Ascending aorta (tissue), 2 donors: ENCODE data around the gene VWDE. TPM values are rescaled to one million over a fixed set of nuclear protein-coding genes. Genes with fewer than 3 reads are reported as not detected.
"Not testable (repeated sequence)": the region's sequence is repeated elsewhere in the genome, so short reads cannot be mapped to it uniquely, and the experiment has no call there.

Experiments
- DNase-seq, 2 donors: peaks; one replicate each; pipeline ENCODE4 v3.0.0-alpha.2; 2019; ENCODE audit warnings: low spot score in 2 of 2
- H3K27ac ChIP-seq, 2 donors: fragments of 200-600 bp; sonication (generic); one replicate each; pipeline ENCODE4 v1.5.1; 2016 to 2017; ENCODE audit warnings: mild to moderate bottlenecking in 1 of 2
- H3K27me3 ChIP-seq: fragments of 200-600 bp; sonication (generic); one replicate; pipeline ENCODE4 v1.5.1; 2017
- H3K36me3 ChIP-seq, 2 donors: fragments of 200-600 bp; sonication (generic); one replicate each; pipeline ENCODE4 v1.5.1; 2016
- H3K4me1 ChIP-seq, 2 donors: fragments of 200-600 bp; sonication (generic); one replicate each; pipeline ENCODE4 v1.5.1; 2016 to 2017; ENCODE audit warnings: mild to moderate bottlenecking in 1 of 2
- H3K4me3 ChIP-seq, 2 donors: fragments of 200-600 bp; sonication (generic); one replicate each; pipeline ENCODE4 v1.5.1; 2016 to 2017; ENCODE audit warnings: mild to moderate bottlenecking in 1 of 2
- H3K9me3 ChIP-seq, 2 donors: fragments of 200-600 bp; sonication (generic); one replicate each; pipeline ENCODE4 v1.5.1; 2016
- CTCF ChIP-seq, 3 experiments: fragments of 200-600 bp in 2 of 3; fragments of 450-650 bp in 1 of 3; sonication (generic) in 2 of 3; IDR thresholded peaks; one replicate each; pipeline ENCODE4 v1.5.1; 2016 to 2019; ENCODE audit warnings: antibody characterized with exemption in 3 of 3, mild to moderate bottlenecking in 1 of 3, moderate library complexity in 1 of 3
- intact Hi-C: fragments of 100-400 bp; cut with DNase I; formaldehyde crosslinking; loops from one replicate; pipeline ENCODE4 v1.15.1; 2023
- total RNA-seq: library from RNA; depleted of rRNA; stranded (reverse); fragments of >200 nt; gene quantifications from one replicate; pipeline ENCODE4 v1.1.0, GENCODE V29; 2016

The VWDE gene
- total RNA-seq, 1 donor from 2014 or later: not detected

DNA sequence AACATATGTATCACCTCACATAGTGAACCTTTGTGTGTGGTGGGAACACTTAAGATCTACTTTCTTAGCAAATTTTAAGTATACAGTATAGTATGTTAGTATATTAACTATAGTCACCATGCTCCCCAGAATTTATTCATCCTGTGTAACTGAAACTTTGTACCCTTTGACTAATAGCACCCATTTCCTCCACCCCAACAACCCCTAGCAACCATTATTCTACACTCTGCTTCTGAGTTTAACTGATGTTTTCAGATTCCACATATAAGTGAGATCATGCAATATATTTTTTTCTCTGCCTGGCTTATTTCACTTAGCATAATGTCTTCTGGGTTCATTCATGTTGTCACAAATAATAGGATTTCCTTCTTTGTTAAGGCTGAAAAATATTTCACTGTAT is 6.9 kb upstream of the VWDE start:
- Histone ChIP-seq H3K36me3 (no peaks in the 10 kb centered on the region), H3K4me3 (no peak overlapping the region), H3K27me3 (no peaks in the 10 kb centered on the region), H3K9me3 (peaks cover 0 to 5% of the 10 kb centered on the region in 2 donors), H3K4me1 (no peaks in the 10 kb centered on the region), H3K27ac (no peak overlapping the region)
- no peak for TF ChIP-seq CTCF (IDR thresholded peaks at IDR 0.05)
- no peak for DNase-seq
- intact Hi-C loops: no loop called here

- no peaks in the 10 kb centered on the region for H3K36me3 ChIP-seq
- H3K9me3 ChIP-seq: peaks cover 0 to 5% of the 10 kb centered on the region in 2 donors
- intact Hi-C loops: no loop called here
- no peak for TF ChIP-seq CTCF (IDR thresholded peaks at IDR 0.05)
- no peak for DNase-seq
- H3K4me1 ChIP-seq: no peaks in the 10 kb centered on the region
- H3K4me3 ChIP-seq: no peak overlapping the region
- no peak overlapping the region for H3K27ac ChIP-seq
- H3K27me3 ChIP-seq: no peaks in the 10 kb centered on the region
Measured at GRCh38 chr7:12409097-12409711, 5.5 kb upstream of the VWDE start.

- H3K36me3 ChIP-seq, intact Hi-C loops, H3K4me1 ChIP-seq, H3K27ac ChIP-seq, H3K9me3 ChIP-seq, H3K4me3 ChIP-seq, H3K27me3 ChIP-seq, DNase-seq: not testable (repeated sequence)
Measured at GRCh38 chr7:12407652-12408051, 4.0 kb upstream of the VWDE start.

- intact Hi-C loops: no loop called here
- no peak overlapping the region for H3K4me3 ChIP-seq
- TF ChIP-seq CTCF (IDR thresholded peaks at IDR 0.05): no peak
- no peak for DNase-seq
- H3K27ac ChIP-seq: no peak overlapping the region
- no peaks in the 10 kb centered on the region for H3K36me3 ChIP-seq
- H3K27me3 ChIP-seq: no peaks in the 10 kb centered on the region
- no peaks in the 10 kb centered on the region for H3K4me1 ChIP-seq
- no peaks in the 10 kb centered on the region for H3K9me3 ChIP-seq
Measured at GRCh38 chr7:12402365-12402725, 1.3 kb downstream of the VWDE start.

DNA sequence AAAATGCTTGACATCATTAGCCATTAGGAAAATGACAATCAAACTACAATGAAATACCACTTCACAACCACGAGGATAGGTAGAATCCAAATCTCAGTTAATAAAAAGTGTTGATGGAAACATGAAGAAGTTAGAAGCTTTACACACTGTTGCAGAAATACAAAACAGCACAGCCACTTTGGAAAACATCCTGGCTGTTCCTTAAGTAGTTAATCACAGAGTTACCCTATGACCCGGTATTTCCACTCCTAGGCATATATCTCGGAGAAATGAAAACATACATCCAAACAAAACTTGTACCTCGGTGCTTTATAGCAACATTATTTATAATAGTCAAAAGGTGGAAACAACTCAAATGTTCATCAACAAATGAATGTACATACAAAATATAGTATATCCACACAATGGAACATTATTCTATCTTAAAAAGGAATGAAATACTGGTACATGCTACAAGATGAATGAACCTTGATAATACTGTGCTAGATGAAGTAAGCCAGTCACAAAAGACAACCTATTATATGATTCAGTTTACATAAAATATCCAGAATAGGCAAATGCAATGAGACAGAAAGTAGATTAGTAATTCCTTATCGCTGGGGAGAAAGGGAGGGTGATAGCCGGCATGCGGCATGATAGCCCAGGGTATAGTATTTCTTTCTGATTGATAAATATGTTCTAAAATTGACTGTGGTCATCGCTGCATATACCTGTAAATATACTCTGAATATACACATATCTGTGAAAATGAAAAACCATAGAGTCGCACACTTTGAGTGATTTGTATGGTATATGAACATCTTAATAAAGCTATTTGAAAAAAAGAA is 1.9 kb downstream of the VWDE start:
- no peaks in the 10 kb centered on the region for H3K36me3 ChIP-seq
- DNase-seq: no peak
- no peak overlapping the region for H3K4me3 ChIP-seq
- no peak for TF ChIP-seq CTCF (IDR thresholded peaks at IDR 0.05)
- H3K9me3 ChIP-seq: no peaks in the 10 kb centered on the region
- H3K27me3 ChIP-seq: no peaks in the 10 kb centered on the region
- no peak overlapping the region for H3K27ac ChIP-seq
- intact Hi-C loops: no loop called here
- no peaks in the 10 kb centered on the region for H3K4me1 ChIP-seq

GRCh38 chr7:12398186-12398585 is 5.5 kb downstream of the VWDE start:
- H3K4me1 ChIP-seq: no peaks in the 10 kb centered on the region
- H3K27ac ChIP-seq: no peak overlapping the region
- no peak for DNase-seq
- no peaks in the 10 kb centered on the region for H3K9me3 ChIP-seq
- H3K36me3 ChIP-seq: no peaks in the 10 kb centered on the region
- no peak for TF ChIP-seq CTCF (IDR thresholded peaks at IDR 0.05)
- no peak overlapping the region for H3K4me3 ChIP-seq
- H3K27me3 ChIP-seq: no peaks in the 10 kb centered on the region
- intact Hi-C loops: no loop called here
